NCI-H446 treated with DMSO at 0.1 percent for 48 hours (cell line): ENCODE data around the gene UFD1.

Experiments
- DNase-seq: peaks from one replicate; lab custom pipeline; 2025; lab: John Stamatoyannopoulos, UW

The UFD1 gene

DNA sequence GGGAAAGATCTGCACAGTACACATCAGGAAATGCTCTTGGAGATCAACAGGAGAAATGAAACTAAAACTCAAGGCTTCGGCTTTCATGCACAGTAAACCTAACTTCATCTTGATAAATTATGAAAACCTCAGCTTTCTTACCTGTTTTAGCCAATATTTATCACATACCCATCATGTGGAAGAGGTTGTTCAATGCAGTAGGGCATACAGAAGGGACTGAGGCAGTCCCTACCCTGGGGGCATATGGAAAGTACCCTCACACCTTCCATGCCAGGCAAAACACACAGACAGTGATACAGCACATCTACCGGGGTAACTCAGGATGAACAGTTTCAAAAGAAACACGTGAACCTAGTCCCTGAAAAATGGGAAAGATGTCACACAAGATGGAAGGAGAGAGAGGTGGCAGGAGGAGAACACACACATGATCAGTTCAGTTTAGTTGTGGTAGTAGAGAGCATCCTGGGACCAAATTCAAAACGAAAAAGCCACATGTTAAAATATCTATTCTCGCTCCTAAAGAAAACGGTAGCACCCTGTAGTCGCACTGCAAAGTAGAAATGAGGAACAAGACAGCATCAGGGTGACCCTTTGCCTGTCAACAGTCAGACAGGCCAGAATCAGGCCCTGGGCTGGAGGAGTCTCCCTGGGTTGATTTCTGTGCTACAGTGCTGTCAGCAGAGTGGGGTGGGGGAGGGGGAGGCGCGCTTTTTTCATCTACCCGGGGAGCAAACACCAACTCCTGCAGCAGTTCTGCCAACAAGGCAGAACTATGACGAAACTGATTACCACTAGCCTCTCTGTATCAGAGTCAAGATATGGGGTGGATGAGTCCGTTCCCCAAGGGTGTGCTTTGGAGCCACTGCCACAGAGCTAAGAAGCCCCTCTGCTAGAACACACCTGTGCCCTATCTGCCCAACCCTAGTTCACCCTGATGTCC is 48.8 kb downstream of the UFD1 start:
- DNase-seq = no peak

GRCh38 chr22:19424186-19424500 is 54.9 kb downstream of the UFD1 start:
- no peak for DNase-seq

DNA sequence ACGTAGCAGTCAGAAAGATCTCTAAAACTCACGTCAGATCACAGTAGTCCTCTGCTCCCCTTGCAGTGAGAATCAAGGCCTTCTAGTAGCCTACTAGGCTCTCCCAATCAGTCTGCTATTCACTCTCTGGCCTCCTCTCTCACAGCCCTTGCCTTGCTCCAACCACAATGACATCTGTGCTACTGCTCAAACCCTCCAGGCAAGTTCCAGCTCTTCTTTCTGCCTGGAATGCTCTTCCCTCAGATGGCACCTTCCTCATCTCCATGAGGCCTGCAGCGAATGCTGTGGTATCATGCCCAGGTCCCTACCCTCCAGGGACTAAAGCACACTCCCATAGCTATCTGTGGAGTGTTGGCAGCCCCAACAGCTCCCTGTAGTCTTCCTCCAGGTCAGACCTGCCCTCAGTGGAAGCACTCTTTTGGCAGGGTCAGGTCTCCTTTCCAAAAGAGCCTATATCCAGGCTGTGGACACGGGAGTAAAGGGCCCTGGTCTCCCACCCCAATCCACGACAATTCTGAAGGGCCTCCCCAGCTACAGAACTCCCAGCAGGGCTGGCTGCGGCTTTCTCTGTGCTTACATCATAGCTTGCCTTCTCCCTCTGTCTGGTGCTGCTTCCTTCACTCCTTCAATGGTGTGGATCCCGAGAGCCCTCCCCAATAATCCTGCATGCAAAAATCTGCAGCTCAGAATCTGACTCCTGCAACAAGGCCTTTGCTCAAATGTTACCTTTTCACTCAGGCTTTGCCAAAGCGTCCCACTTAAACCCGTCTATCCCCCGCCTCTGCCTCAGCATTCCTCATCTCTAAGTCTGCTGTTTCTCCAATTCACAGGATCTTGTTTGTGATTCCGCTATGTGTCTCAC is 56.3 kb downstream of the UFD1 start:
- no peak for DNase-seq

DNA sequence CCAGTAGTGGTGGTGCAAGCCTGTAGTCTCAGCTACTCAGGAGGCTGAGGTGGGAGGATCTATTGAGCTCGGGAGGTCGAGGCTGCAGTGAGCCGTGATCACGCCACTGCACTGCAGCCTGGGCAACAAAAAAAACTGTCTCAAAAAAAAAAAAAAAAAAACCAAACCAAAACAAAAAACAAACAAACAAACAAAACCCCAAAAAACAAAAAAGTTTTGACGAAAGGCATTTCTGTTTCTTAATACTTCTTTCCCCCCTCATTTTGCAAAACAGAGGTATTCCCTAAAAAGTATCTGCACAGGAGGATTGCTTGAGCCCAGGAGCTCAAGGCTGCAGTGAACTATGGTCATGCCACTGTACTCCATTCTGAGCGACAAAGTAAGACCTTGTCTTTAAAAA is 58.7 kb downstream of the UFD1 start:
- no peak for DNase-seq

DNA sequence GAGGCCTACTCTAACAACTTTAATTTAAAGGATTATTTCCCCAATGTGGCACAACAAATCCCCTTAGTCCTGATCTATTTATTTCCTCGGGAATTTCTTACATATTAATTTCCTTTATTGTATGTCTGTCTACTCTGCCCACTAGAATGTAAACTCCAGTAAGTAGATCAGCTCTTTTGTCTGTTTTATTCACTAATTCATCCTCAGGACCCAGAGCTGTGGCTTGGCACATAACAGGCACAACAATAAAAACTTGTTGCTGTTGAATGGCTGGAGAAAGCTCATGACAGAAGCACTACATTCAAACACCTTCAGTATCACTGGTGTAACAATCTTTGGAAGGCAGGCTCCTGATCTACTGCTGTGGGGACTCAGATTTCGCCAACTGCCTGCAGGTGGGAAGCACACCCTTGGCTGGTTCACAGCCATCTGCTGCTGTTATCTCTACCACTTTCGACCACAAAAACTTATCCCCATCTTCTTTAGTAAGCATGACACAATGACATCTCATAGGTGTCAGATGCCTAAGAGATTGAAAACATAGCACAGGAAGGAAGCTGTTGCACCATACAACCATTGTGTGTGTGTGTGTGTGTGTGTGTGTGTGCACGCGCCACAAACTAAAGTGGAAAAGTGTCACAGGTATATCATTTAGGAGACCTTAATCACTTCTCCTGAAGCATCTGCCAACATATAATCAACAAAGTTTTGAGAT is 59.4 kb downstream of the UFD1 start:
- DNase-seq = no peak

DNA sequence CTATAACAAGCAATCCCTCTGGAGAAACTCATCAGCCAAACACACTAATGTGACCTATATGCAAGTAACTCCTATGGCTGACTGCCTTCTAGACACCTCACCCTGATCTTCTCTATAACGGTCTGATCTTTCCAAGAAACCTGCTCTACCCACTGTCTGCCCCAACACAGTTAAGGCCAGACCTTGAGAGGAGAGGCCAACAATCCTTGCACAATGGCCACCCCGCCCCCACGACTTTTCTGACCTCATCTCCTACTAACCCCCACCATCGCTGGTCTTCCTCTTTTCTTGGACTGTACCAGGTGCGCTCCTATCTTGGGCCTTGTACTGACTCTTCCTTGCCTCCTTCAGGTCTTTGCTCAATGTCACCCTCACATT is 59.9 kb downstream of the UFD1 start:
- no peak for DNase-seq

DNA sequence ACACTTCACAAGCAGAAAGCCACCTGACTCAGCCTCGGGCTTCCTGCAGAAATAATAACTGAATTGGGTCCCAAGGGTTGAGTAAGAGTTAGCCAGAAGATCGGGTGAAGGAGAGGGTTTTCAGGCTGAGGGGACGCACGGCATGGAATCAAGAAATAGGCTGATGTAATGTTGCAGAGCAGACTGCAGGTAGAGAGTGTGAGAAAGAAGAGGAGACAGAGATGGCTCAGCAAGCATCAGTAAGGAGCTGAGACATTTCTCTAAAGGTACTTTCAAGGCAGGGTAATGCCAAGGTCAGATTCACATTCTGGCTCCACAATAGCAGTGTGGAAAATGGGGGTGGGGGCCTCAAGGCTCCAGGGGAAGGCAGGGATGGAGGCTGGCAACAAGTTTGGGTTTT is 66.1 kb downstream of the UFD1 start:
- DNase-seq = no peak

DNA sequence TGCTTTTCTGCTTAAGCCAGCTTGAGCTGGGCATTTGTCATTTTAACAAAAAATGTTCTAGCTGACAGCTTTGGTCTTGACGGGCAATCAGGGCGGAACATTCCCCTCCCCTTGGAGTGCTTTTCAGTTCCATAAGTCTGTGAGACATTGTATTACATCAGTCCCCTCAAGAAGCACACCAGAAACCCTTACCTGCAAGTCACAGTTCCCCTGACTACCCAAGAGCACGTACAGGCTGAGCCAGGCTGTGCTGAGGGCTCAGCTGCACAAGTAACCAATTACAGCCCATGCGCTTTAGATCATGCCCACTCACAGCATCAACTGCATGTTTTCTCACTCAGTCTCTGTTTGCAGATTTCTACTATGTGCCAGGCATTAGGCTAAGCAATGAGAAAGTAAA is 66.5 kb downstream of the UFD1 start:
- DNase-seq = no peak

- no peak for DNase-seq
Observed at GRCh38 chr22:19411690-19412045, 67.3 kb downstream of the UFD1 start.

GRCh38 chr22:19410941-19411689 is 67.9 kb downstream of the UFD1 start:
- DNase-seq = no peak

DNA sequence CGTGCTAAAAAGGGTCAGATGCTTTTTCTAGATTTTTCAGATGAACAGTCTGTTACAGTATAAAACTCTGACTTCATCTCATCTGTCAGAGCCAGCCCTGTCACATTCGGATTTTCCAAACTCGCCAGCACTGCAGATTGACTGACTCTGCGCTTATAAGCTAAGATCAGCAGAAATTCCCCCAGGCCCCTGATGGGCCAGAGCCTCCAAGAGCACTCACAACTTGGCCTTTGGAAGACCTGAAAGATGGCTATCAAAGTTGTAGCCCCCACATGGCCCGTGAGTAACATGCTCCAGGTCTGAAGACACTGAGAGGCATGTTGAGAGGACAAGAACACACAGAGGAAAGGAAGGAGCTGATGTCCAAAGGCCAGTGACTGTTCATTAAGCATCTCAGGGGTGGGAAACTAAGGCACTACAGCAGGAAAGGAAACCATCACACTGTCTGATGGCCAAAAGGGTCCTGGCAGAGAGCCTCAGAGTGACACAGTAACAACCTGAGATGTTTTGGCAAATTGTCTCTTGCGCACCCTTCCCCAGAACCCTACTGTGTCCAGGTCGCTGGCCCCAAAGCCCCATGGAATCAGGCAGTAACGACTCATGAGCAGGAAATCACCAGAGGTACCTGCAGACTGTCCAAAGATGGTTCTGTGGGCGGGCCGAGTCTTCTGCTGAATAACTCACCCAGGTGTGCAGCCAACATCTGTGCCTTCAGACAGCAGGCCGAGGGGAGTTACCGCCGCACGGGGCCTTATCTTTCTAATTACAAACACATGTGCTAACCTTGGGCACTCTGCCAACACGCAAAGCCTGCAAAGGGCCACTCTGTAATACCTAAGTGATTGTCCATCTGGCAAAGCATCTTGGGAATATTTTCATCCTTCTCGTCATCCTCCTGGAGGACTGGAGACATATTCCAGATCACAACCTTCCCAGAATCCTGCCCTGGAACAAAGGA is 71.1 kb downstream of the UFD1 start:
- no peak for DNase-seq

DNA sequence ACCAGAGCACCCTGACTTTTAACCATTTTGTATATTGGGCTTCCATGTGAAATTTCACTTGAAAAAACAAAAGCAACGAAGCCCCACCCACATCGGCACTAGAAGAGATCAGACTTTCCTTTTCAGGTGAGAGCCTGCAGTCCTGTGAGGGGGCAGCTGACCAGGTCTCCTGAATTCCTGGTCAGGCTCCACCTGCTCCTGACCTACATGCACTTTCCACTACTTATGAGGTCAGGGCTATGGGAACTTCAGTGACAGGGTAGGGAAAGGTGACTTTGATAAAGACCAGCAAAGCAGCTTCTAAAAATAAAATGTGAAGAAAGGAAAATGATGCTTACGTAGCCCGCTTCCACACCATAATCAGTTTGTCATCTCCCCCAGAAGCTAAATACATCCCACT is 72.1 kb downstream of the UFD1 start:
- no peak for DNase-seq

DNA sequence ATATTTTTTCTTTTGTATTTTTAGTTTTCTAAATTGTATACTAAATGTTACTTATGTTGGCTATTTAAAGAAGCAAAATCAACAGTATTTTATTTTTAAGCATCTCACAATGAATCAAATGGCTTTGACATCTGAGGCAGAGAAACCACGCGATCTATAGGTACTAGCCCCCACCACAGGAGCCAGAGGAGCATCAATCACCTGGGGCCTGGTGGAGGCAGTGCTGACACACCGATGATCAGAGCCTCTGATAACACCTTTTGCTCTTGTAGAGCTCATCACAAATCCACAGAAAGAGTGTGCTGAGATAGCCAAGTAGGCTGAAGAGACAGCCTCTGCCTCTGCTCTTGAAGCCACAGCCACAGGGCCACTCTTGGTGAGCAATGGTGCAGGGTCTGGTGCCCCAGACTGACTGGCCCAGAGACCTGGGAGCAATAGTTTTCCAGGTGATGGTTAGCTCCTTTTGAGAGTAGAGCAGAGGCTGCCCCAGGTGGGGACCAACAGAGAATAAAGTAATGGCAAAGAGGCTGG is 72.6 kb downstream of the UFD1 start:
- no peak for DNase-seq

DNA sequence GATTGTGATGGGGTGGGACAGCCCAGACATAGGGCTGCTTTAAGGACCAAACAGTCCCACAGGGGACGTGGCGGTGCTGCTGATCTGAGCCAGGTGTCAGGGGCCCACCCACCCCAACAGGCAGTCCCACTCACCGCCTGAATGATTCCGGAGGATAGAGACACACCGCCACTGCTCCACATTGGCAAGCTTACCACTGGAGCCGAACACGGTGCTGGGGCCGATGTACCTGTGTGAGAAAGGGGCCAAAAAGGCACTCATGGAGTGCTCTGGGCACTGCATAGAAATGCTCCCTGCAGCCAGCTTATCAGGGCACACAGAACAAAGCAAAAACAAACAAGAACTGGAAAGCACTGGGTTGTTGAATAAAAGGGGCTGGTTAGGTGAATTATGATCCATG is 73.3 kb downstream of the UFD1 start:
- no peak for DNase-seq

DNA sequence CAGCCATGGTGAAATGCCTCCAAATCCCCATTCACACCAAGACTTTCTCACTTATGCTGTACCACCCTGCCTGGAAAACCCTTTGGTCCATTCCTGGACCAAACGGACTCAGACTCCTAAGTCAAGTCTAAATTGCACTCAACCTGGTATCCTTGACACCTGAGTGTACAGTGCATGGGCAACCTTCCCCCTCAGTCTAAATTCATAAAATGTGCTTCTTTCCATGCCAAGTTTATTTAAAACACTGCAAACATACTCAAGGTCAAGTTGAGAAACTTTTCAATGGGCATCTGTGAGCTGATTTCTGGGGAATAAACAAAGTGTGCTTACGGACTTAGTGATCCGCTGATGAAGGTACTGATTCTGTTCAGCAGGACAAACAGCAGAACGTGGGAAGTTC is 73.9 kb downstream of the UFD1 start:
- DNase-seq = no peak

DNA sequence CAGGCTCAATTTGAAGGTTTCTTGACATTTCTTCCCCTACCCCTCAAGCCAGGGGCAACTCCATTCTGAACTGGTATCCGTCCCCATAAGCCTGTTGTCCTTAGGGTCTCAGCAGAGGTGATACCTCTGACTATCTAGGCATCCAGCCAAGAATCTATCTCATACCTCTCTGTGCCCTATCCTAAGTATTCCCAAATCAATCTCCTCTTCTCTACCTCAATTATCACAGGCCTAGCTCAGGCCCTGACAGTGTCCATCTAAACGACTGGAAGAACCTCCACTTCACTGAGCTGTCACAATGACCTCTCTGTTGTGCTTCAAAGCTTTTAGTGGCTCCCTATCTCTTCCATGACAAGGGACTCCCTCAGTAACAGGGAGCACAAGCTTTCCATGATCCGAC is 74.3 kb downstream of the UFD1 start:
- no peak for DNase-seq

GRCh38 chr22:19402642-19403191 is 76.3 kb downstream of the UFD1 start:
- no peak for DNase-seq

DNA sequence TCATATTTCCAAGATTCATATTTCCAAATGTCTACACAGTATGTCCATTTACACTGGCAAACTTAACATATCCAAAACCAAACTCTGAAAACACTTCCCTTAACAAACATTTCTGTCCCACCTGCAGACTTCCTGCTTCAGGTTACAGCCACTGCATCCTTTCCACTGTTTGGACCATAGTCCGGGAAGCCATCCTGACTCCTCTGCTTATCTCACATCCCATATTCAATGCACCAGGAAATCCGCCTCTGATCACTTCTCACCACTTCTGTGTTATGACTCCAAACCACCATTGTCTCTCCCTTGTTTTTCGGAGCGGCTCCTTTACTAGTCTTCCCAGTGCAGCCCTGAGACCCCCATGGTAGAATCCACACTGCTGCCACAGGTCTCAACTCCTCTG is 77.5 kb downstream of the UFD1 start:
- no peak for DNase-seq

DNA sequence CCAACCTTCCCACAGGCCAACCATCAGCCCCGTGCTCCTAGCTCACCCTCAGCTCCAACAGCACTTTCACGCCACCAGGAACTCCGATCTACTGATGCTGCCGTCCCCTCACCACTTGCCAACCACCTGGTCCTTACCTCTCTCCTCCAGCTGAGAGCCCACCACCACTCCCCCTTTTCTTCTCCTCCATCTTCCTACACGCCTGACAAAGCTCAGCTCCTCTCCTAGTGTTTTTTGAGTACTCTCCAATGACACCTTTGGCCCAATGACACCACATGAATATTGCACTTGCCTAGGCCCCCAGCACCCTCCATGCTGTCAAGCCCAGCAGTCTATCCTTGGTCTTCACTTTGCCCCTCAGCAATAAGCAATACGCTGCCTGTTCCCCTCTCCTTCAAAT is 78.1 kb downstream of the UFD1 start:
- DNase-seq = no peak
